GM12878 (cell line): ENCODE data around the gene PAX9. TPM values are rescaled to one million over a fixed set of nuclear protein-coding genes. Genes with fewer than 3 reads are reported as not detected.

Experiments used
- ATAC-seq: fragments of 200-7000 bp; cut with Tn5 transposase; 3 replicates; pipeline ENCODE4 v1.9.1; 2020; ENCODE audit warnings: mild to moderate bottlenecking, moderate library complexity
- BruUV-seq: library from RNA; stranded (reverse); fragments of 400-500 nt; replicated peaks from 2 replicates; lab custom pipeline; 2021; lab: Mats Ljungman, UMichigan
- CTCF ChIA-PET: fragments of 300-600 bp; sonication (Branson Sonifier 250); formaldehyde crosslinking; extraction: SDS; loops from one replicate; lab custom pipeline; 2021; ENCODE audit warnings: inconsistent platforms; lab: Yijun Ruan, JAX
- POLR2A ChIA-PET: fragments of 350-600 bp; formaldehyde crosslinking; extraction: SDS; loops from one replicate; lab custom pipeline; 2021; ENCODE audit warnings: inconsistent platforms; lab: Charles Lee
- RAD21 ChIA-PET: fragments of 300-600 bp; sonication (Branson Sonifier 250); formaldehyde crosslinking; loops from one replicate; lab custom pipeline; 2023; ENCODE audit warnings: antibody characterized with exemption; ENCODE audit not compliant: unreplicated experiment; lab: Charles Lee
- SMC1A ChIA-PET: fragments of 300-600 bp; sonication (Branson Sonifier 250); formaldehyde crosslinking; loops from one replicate; lab custom pipeline; 2023; ENCODE audit not compliant: unreplicated experiment, uncharacterized antibody; lab: Charles Lee
- DNase-seq: peaks from one replicate; pipeline ENCODE4 v3.0.0-alpha.2; 2011; ENCODE audit warnings: low read depth, low spot score
- FAIRE-seq: peaks from 3 replicates; lab custom pipeline; 2011; peaks lifted over from hg19 to GRCh38; lab: Jason Lieb, UNC
- H2AFZ ChIP-seq: 2 replicates; pipeline ENCODE4 v1.6.0; 2011; ENCODE audit warnings: low read depth, low read length, control low read depth; ENCODE audit not compliant: control insufficient read depth
- H3K27ac ChIP-seq: 2 replicates; pipeline ENCODE4 v1.5.1; 2011; ENCODE audit warnings: control low read depth; ENCODE audit not compliant: control insufficient read depth, insufficient read depth
- H3K27me3 ChIP-seq, 2 experiments: replicated peaks in 1 of 2; 2 replicates each; pipeline versions ENCODE4 v1.6.0 to v1.6.1; 2011; ENCODE audit warnings: low read length in 1 of 2; ENCODE audit not compliant: control insufficient read depth in 2 of 2, insufficient read depth in 2 of 2
- H3K36me3 ChIP-seq, 2 experiments: 2 replicates each; pipeline ENCODE4 v1.5.1; 2011; ENCODE audit warnings: low read length in 1 of 2; ENCODE audit not compliant: control insufficient read depth in 2 of 2, insufficient read depth in 2 of 2
- H3K4me1 ChIP-seq: 2 replicates; pipeline ENCODE4 v1.6.1; 2011; ENCODE audit warnings: mild to moderate bottlenecking, low read length, moderate library complexity, mixed read lengths; ENCODE audit not compliant: control insufficient read depth, insufficient read depth
- H3K4me2 ChIP-seq: 2 replicates; pipeline ENCODE4 v1.6.0; 2011; ENCODE audit warnings: control low read depth; ENCODE audit not compliant: control insufficient read depth, insufficient read depth
- H3K4me3 ChIP-seq: fragments of 200-600 bp; sonication (generic); 2 replicates; pipeline ENCODE4 v1.5.1; 2016
- H3K79me2 ChIP-seq: 2 replicates; pipeline ENCODE4 v1.6.0; 2011; ENCODE audit warnings: low read length; ENCODE audit not compliant: control insufficient read depth, insufficient read depth
- H3K9ac ChIP-seq: 2 replicates; pipeline ENCODE4 v1.8.0; 2011; ENCODE audit warnings: low read length, control low read depth, mixed read lengths; ENCODE audit not compliant: control insufficient read depth, insufficient read depth
- H3K9me3 ChIP-seq: replicated peaks from 3 replicates; pipeline ENCODE4 v1.5.1; 2011; ENCODE audit warnings: mild to moderate bottlenecking, low read length; ENCODE audit not compliant: control insufficient read depth, insufficient read depth
- H4K20me1 ChIP-seq: 2 replicates; pipeline ENCODE4 v1.6.0; 2011; ENCODE audit not compliant: control insufficient read depth, insufficient read depth
- CBX5 ChIP-seq: sonication (generic); IDR thresholded peaks from 2 replicates; pipeline ENCODE4 v1.6.1; 2016; ENCODE audit warnings: low read depth, moderate library complexity, mild to moderate bottlenecking, inconsistent platforms
- FOXK2 ChIP-seq: fragments of 450-650 bp; IDR thresholded peaks from 2 replicates; pipeline ENCODE4 v1.6.1; 2017; ENCODE audit warnings: mild to moderate bottlenecking, moderate library complexity
- NR2F1 ChIP-seq: fragments of 450-650 bp; conservative IDR thresholded peaks from 2 replicates; pipeline ENCODE4 v1.6.1; 2017; ENCODE audit warnings: mild to moderate bottlenecking
- RB1 ChIP-seq: fragments of 450-650 bp; formaldehyde crosslinking; IDR thresholded peaks from 2 replicates; pipeline ENCODE4 v1.6.1; 2017; ENCODE audit warnings: mild to moderate bottlenecking, borderline replicate concordance
- USF1 ChIP-seq: IDR thresholded peaks from 2 replicates; pipeline ENCODE4 v1.6.1; 2011; ENCODE audit warnings: borderline replicate concordance, low read depth, mild to moderate bottlenecking, moderate library complexity, mixed read lengths, low read length; ENCODE audit not compliant: insufficient read depth; ENCODE audit errors: extremely low read length
- YBX1 ChIP-seq: fragments of 450-650 bp; IDR thresholded peaks from 2 replicates; pipeline ENCODE4 v1.6.1; 2016; ENCODE audit warnings: antibody characterized with exemption
- WGBS: methylation state at CpG from one replicate; pipeline ENCODE4 v1.1.6; 2016; ENCODE audit warnings: low lambda C conversion rate; ENCODE audit not compliant: insufficient replicate concordance, insufficient coverage; ENCODE audit errors: missing lambda C conversion rate; 5-methylcytosine and 5-hydroxymethylcytosine counted together
- in situ Hi-C: fragments of 300-500 bp; cut with MboI; formaldehyde crosslinking; loops from 9 replicates; pipeline ENCODE4 v1.14.3; 2018; ENCODE audit warnings: mixed read lengths
- intact Hi-C: fragments of 100-400 bp; cut with micrococcal nuclease; formaldehyde crosslinking; loops from one replicate; pipeline ENCODE4 v1.14.2; 2022; ENCODE audit not compliant: unreplicated experiment
- polyA plus RNA-seq, 11 experiments: library from polyadenylated mRNA; depleted of rRNA in 4 of 11; unstranded in 6 of 11; stranded (reverse) in 5 of 11; fragments of >200 nt; fragmentation: Nextera tagmentation in 4 of 11; fragmentation: Illumina TruSeq in 1 of 11; extraction: Ambion mirVana in 4 of 11; extraction: Trizol in 1 of 11; gene quantifications; 1 replicate in 1 of 11; 2 replicates in 10 of 11; pipeline versions ENCODE4 v1.2.1 to v1.2.3, GENCODE V29; 2011 to 2016; ENCODE audit warnings: inconsistent platforms in 2 of 11, missing spikeins in 2 of 11, low read depth in 1 of 11
- total RNA-seq, 4 experiments: library from RNA; depleted of rRNA in 3 of 4; stranded (reverse); fragments of >200 nt in 3 of 4; fragmentation: Illumina TruSeq in 1 of 4; extraction: Trizol in 1 of 4; gene quantifications; 2 replicates each; pipeline versions ENCODE4 v1.2.1 to v1.2.3, GENCODE V29; 2013 to 2021
- TF ChIP-seq, protein P1 (sequence below): IDR thresholded peaks from 2 replicates; pipeline ENCODE4 v1.6.1; 2012; ENCODE audit warnings: mild to moderate bottlenecking, low read depth, low read length
- TF ChIP-seq, protein P2 (sequence below): IDR thresholded peaks from 2 replicates; pipeline ENCODE4 v1.6.1; 2011; ENCODE audit warnings: low read depth, mild to moderate bottlenecking, low read length, moderate library complexity, borderline replicate concordance; ENCODE audit errors: extremely low read depth

Gene PAX9
- total and polyA plus RNA-seq, 10 of the 15 experiments (the other 5 are each of a cell fraction or from before 2014, with no cell fraction given) = 0.03 to 8.2 (median 0.09) TPM; not detected in 3

DNA sequence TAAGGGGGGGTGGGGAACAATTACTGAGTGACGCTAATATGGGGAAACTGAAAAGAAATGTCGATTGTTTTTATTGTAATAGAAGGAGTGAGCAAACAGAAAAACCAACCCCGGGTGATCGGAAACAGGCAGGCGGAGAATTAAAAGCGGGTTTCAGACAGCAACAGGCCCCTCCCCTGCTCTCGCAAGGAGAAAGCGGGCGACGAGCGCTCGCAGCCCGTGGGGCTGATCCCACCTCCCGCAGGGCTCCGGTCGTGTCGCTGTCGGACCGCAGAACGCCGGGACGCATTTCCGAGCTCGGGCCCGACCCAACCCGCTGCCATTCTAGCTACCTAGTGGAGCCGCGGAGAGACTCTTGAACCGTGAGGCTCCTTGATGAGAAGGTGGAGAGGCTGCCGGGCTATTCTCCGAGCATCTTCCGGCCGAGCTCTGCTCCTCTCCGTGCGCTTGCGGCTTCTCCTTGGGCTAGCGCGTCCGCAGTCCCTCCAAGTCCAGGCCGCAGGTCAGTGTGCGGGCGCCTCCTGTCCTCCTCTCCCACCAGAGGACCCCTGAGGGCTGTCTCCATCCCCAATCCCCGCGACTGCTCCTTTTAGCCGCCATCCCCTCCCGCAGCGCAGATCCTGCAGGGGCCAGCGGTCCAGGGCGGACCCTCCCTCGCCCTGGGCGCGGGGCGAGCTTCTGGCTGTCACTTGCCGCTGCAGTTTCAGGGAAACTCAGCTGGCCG is 4.1 kb upstream of the PAX9 start:
- CTCF ChIA-PET = interaction anchor here (1.5 to 2.3 kb wide), 3 partner anchors 12 to 284 kb away, joined by 5 to 8 read pairs (median 8); no protein-coding TSS in a partner anchor
- BruUV-seq = no TSS peak
- TF ChIP-seq, protein P1, sequence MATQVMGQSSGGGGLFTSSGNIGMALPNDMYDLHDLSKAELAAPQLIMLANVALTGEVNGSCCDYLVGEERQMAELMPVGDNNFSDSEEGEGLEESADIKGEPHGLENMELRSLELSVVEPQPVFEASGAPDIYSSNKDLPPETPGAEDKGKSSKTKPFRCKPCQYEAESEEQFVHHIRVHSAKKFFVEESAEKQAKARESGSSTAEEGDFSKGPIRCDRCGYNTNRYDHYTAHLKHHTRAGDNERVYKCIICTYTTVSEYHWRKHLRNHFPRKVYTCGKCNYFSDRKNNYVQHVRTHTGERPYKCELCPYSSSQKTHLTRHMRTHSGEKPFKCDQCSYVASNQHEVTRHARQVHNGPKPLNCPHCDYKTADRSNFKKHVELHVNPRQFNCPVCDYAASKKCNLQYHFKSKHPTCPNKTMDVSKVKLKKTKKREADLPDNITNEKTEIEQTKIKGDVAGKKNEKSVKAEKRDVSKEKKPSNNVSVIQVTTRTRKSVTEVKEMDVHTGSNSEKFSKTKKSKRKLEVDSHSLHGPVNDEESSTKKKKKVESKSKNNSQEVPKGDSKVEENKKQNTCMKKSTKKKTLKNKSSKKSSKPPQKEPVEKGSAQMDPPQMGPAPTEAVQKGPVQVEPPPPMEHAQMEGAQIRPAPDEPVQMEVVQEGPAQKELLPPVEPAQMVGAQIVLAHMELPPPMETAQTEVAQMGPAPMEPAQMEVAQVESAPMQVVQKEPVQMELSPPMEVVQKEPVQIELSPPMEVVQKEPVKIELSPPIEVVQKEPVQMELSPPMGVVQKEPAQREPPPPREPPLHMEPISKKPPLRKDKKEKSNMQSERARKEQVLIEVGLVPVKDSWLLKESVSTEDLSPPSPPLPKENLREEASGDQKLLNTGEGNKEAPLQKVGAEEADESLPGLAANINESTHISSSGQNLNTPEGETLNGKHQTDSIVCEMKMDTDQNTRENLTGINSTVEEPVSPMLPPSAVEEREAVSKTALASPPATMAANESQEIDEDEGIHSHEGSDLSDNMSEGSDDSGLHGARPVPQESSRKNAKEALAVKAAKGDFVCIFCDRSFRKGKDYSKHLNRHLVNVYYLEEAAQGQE = no peak
- TF ChIP-seq YBX1 (no peak), FOXK2 (no peak), CBX5 (no peak), USF1 (no peak), RB1 (no peak), NR2F1 (no peak)
- TF ChIP-seq, protein P2, sequence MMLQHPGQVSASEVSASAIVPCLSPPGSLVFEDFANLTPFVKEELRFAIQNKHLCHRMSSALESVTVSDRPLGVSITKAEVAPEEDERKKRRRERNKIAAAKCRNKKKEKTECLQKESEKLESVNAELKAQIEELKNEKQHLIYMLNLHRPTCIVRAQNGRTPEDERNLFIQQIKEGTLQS = no peak
- ATAC-seq (no peak), FAIRE-seq (no peak), DNase-seq (no peak)
- SMC1A ChIA-PET = interaction anchor here (2.2 kb wide), 1 partner anchor 284 kb away, joined by 9 read pairs; no protein-coding TSS in a partner anchor
- H3K9me3 ChIP-seq = peaks cover 2% of the 10 kb centered on the region; the same call in 1 of the 3 replicates
- RAD21 ChIA-PET = interaction anchor here (1.9 to 2.4 kb wide), 2 partner anchors 90 to 284 kb away, joined by 6 to 13 read pairs; no protein-coding TSS in a partner anchor
- intact Hi-C loops = no loop called here
- 48% methylated on average over 55 of the region's 55 CpGs for whole genome bisulfite sequencing
- no peaks in the 10 kb centered on the region for H4K20me1 ChIP-seq
- no peaks in the 10 kb centered on the region for H3K36me3 ChIP-seq
- POLR2A ChIA-PET = no interaction called here
- H3K4me2 ChIP-seq = no peak overlapping the region
- H2AFZ ChIP-seq = no peak overlapping the region
- no peak overlapping the region for H3K9ac ChIP-seq
- H3K27ac ChIP-seq = no peak overlapping the region
- no peak overlapping the region for H3K4me3 ChIP-seq
- no peaks in the 10 kb centered on the region for H3K4me1 ChIP-seq
- in situ Hi-C loops = loop anchor here (10.0 kb wide), 2 partner anchors 277 to 487 kb away; no protein-coding TSS in a partner anchor
- H3K79me2 ChIP-seq = no peaks in the 10 kb centered on the region
- peaks cover 5 to 22% of the 10 kb centered on the region in 2 experiments; a peak in 3 of 4 replicates for H3K27me3 ChIP-seq
